Hepatocyte (in vitro differentiated cells): ENCODE data around the gene TXNDC11.

Source experiments
- EZH2 ChIP-seq: fragments of 200-600 bp; sonication (generic); IDR thresholded peaks from 2 replicates; pipeline ENCODE4 v1.6.1; 2016; ENCODE audit warnings: antibody characterized with exemption, mild to moderate bottlenecking, borderline replicate concordance
- TF ChIP-seq, protein P1 (sequence below): fragments of 200-600 bp; sonication (generic); IDR thresholded peaks from 2 replicates; pipeline ENCODE4 v1.5.1; 2016; ENCODE audit warnings: antibody characterized with exemption, mild to moderate bottlenecking; ENCODE audit not compliant: poor library complexity

DNA sequence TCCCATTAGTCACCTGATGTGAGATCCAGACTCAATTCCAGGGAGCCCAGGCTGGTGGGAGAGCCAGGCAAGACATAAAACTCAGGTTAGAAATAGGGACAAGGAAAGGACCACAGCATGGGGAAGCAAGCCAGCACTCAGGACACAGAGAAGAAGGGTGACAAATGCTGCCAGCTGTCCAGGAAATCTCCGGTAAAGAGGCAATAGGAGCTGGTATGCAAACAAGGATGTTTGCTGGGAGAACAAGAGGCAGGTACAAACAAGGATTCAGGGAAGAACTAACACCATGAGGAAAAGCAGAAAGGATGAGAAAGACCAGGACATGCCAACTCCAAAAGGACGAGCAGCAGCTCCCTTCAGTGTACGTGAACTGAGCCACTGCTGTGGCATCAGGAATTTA, 10.2 kb upstream of the TXNDC11 start:
- TF ChIP-seq, protein P1, sequence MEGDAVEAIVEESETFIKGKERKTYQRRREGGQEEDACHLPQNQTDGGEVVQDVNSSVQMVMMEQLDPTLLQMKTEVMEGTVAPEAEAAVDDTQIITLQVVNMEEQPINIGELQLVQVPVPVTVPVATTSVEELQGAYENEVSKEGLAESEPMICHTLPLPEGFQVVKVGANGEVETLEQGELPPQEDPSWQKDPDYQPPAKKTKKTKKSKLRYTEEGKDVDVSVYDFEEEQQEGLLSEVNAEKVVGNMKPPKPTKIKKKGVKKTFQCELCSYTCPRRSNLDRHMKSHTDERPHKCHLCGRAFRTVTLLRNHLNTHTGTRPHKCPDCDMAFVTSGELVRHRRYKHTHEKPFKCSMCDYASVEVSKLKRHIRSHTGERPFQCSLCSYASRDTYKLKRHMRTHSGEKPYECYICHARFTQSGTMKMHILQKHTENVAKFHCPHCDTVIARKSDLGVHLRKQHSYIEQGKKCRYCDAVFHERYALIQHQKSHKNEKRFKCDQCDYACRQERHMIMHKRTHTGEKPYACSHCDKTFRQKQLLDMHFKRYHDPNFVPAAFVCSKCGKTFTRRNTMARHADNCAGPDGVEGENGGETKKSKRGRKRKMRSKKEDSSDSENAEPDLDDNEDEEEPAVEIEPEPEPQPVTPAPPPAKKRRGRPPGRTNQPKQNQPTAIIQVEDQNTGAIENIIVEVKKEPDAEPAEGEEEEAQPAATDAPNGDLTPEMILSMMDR: no peak
- TF ChIP-seq EZH2: no peak
